ENCODE measurements around the gene PDK2.

PDK2 gene

GRCh38 chr17:50134206-50135110, 39.3 kb downstream of the PDK2 start:
- POLR2A ChIA-PET, result interaction anchor here (1.2 to 1.4 kb wide), 2 partner anchors 18 to 27 kb away, joined by 3 to 6 read pairs; no protein-coding TSS in a partner anchor
- TF ChIP-seq FOXA1 (IDR thresholded peaks at IDR 0.05) (no peak), SUZ12 (IDR thresholded peaks at IDR 0.05) (no peak), PKNOX1 (IDR thresholded peaks at IDR 0.05) (no peak), HDGF (IDR thresholded peaks at IDR 0.05; ENCODE audit: borderline replicate concordance) (no peak), ZNF384 (IDR thresholded peaks at IDR 0.05) (no peak), LEF1 (IDR thresholded peaks at IDR 0.05; ENCODE audit: borderline replicate concordance) (no peak), CTBP1 (IDR thresholded peaks at IDR 0.05; ENCODE audit: borderline replicate concordance) (no peak), SP1 (IDR thresholded peaks at IDR 0.05) (no peak), ARNT (IDR thresholded peaks at IDR 0.05) (no peak), L3MBTL2 (conservative IDR thresholded peaks at IDR 0.05) (no peak), ELF4 (IDR thresholded peaks at IDR 0.05) (no peak), BHLHE40 (IDR thresholded peaks at IDR 0.05; ENCODE audit: borderline replicate concordance) (no peak), NFRKB (IDR thresholded peaks at IDR 0.05) (no peak), TARDBP (IDR thresholded peaks at IDR 0.05) (no peak)
- no peak for DNase-seq (ENCODE audit: extremely low spot score)
- CTCF ChIA-PET, result interaction anchor here (0.7 to 1.7 kb wide), 2 partner anchors 23 to 27 kb away, joined by 3 to 9 read pairs; no protein-coding TSS in a partner anchor

GRCh38 chr17:50135316-50136095, 40.4 kb downstream of the PDK2 start:
- ChIA-PET POLR2A (interaction anchor here (1.2 kb wide), 2 partner anchors 16 to 17 kb away, joined by 6 to 8 read pairs; no protein-coding TSS in a partner anchor), CTCF (interaction anchor here (1.4 to 1.7 kb wide), 2 partner anchors 26 to 34 kb away, joined by 4 to 9 read pairs; no protein-coding TSS in a partner anchor)
- DNase-seq (ENCODE audit: extremely low spot score), result no peak
- TF ChIP-seq HDGF (IDR thresholded peaks at IDR 0.05; ENCODE audit: borderline replicate concordance) (no peak), CTBP1 (IDR thresholded peaks at IDR 0.05; ENCODE audit: borderline replicate concordance) (no peak), TARDBP (IDR thresholded peaks at IDR 0.05) (no peak), FOXK2 (IDR thresholded peaks at IDR 0.05) (no peak), FOXA1 (IDR thresholded peaks at IDR 0.05) (no peak), BHLHE40 (IDR thresholded peaks at IDR 0.05; ENCODE audit: borderline replicate concordance) (no peak)

GRCh38 chr17:50136096-50136687, 41.0 kb downstream of the PDK2 start:
- POLR2A ChIA-PET, result interaction anchor here (1.0 to 1.5 kb wide), 3 partner anchors 15 to 42 kb away, joined by 3 to 8 read pairs (median 7); no protein-coding TSS in a partner anchor
- no peak for DNase-seq (ENCODE audit: extremely low spot score)
- TF ChIP-seq FOXM1 (IDR thresholded peaks at IDR 0.05; ENCODE audit: borderline replicate concordance), result no peak
- TF ChIP-seq HDGF (IDR thresholded peaks at IDR 0.05; ENCODE audit: borderline replicate concordance), result no peak
- TF ChIP-seq SUZ12 (IDR thresholded peaks at IDR 0.05), result no peak
- TF ChIP-seq ELF4 (IDR thresholded peaks at IDR 0.05), result no peak
- no peak for TF ChIP-seq PKNOX1 (IDR thresholded peaks at IDR 0.05)
- TF ChIP-seq ZNF384 (IDR thresholded peaks at IDR 0.05), result no peak
- no peak for TF ChIP-seq L3MBTL2 (conservative IDR thresholded peaks at IDR 0.05)
- no peak for TF ChIP-seq SP1 (IDR thresholded peaks at IDR 0.05)
- TF ChIP-seq LEF1 (IDR thresholded peaks at IDR 0.05; ENCODE audit: borderline replicate concordance), result no peak
- TF ChIP-seq ARNT (IDR thresholded peaks at IDR 0.05), result no peak
- no peak for TF ChIP-seq FOXK2 (IDR thresholded peaks at IDR 0.05)
- no peak for TF ChIP-seq CTBP1 (IDR thresholded peaks at IDR 0.05; ENCODE audit: borderline replicate concordance)
- no peak for TF ChIP-seq BHLHE40 (IDR thresholded peaks at IDR 0.05; ENCODE audit: borderline replicate concordance)
- CTCF ChIA-PET, result interaction anchor here (0.7 to 1.4 kb wide), 2 partner anchors 26 to 33 kb away, joined by 3 to 4 read pairs; no protein-coding TSS in a partner anchor

- ChIA-PET POLR2A (interaction anchor here (0.6 to 1.5 kb wide), 4 partner anchors 14 to 41 kb away, joined by 3 to 8 read pairs (median 5); no protein-coding TSS in a partner anchor), CTCF (interaction anchor here (0.7 to 1.4 kb wide), 3 partner anchors 9 to 33 kb away, joined by 3 to 4 read pairs (median 4); no protein-coding TSS in a partner anchor)
- DNase-seq (ENCODE audit: extremely low spot score), result no peak
- TF ChIP-seq FOXM1 (IDR thresholded peaks at IDR 0.05; ENCODE audit: borderline replicate concordance), result no peak
Observed at GRCh38 chr17:50137042-50137441, 41.9 kb downstream of the PDK2 start.

GRCh38 chr17:50139185-50139783, 44.1 kb downstream of the PDK2 start:
- ChIA-PET CTCF (interaction anchor here (0.9 to 2.3 kb wide), 7 partner anchors 13 to 81 kb away, joined by 3 to 6 read pairs (median 4); no protein-coding TSS in a partner anchor), POLR2A (interaction anchor here (0.9 to 1.5 kb wide), 7 partner anchors 8 to 23 kb away, joined by 3 to 8 read pairs (median 4); no protein-coding TSS in a partner anchor)
- DNase-seq (ENCODE audit: extremely low spot score), result no peak
- TF ChIP-seq LEF1 (IDR thresholded peaks at IDR 0.05; ENCODE audit: borderline replicate concordance) (no peak), NFRKB (IDR thresholded peaks at IDR 0.05) (no peak), SP1 (IDR thresholded peaks at IDR 0.05) (no peak)

Data from HEK293T (cell line).